T1000 (cell line): ENCODE data around the gene WFIKKN2.

Experiments
- DNase-seq: peaks from one replicate; lab custom pipeline; 2025; ENCODE audit warnings: mixed read lengths; lab: John Stamatoyannopoulos, UW

The WFIKKN2 gene

DNA sequence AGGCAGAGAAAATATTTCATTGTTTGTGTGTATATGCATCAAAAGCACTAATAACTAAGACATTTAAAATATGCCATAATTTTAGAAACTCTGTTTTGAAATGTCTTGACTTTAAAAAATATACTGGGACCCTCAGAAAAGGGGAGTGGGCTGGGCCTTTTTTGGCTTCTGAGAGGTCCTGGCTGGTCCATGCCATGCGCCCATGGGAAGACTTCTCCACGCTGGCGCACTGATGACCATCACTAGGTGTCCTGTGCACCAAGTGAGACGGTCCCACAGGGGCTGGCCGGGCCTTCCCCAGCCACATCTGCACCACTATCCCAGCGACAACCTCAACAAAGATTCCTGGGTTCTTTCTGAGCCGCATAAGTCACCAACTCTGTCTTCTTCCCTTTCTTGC is 27.0 kb upstream of the WFIKKN2 start:
- no peak for DNase-seq

DNA sequence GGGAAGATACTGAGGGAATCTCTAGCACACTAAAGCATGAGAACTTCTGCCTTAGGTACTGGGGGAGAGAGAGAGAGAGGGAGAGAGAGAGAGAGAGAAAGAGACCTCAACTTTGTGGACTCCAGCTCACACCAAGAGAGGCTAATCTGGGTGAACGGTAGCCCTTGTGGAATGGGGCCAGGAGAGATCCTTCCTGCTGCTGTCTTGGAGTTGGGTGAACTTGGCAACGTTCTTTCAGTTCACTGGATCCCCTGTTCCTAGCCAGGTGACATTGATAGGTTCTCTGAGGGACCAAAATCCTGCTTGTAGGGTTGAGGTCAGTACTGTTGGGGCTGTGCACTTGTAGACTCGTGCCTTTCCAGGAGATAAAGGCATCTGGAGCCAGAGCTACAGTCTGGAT is 26.5 kb upstream of the WFIKKN2 start:
- no peak for DNase-seq

DNA sequence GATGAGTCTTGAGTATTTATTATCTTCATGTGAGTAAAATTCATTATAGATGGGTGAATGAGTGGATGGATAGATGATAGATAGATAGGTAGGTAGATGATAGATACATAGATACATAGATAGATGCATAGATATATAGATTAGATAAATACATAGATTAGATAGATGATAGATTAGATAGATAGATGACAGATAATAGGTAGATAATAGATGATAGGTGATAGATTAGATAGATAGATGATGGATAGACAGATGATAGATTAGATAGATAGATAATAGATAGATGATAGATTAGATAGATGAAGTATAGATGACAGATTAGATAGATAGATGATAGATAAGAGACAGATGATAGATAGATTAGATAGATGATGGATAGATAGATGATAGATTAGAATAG is 21.8 kb upstream of the WFIKKN2 start:
- no peak for DNase-seq

GRCh38 chr17:50815400-50815799 is 20.0 kb upstream of the WFIKKN2 start:
- no peak for DNase-seq

GRCh38 chr17:50816271-50816670 is 19.1 kb upstream of the WFIKKN2 start:
- no peak for DNase-seq

DNA sequence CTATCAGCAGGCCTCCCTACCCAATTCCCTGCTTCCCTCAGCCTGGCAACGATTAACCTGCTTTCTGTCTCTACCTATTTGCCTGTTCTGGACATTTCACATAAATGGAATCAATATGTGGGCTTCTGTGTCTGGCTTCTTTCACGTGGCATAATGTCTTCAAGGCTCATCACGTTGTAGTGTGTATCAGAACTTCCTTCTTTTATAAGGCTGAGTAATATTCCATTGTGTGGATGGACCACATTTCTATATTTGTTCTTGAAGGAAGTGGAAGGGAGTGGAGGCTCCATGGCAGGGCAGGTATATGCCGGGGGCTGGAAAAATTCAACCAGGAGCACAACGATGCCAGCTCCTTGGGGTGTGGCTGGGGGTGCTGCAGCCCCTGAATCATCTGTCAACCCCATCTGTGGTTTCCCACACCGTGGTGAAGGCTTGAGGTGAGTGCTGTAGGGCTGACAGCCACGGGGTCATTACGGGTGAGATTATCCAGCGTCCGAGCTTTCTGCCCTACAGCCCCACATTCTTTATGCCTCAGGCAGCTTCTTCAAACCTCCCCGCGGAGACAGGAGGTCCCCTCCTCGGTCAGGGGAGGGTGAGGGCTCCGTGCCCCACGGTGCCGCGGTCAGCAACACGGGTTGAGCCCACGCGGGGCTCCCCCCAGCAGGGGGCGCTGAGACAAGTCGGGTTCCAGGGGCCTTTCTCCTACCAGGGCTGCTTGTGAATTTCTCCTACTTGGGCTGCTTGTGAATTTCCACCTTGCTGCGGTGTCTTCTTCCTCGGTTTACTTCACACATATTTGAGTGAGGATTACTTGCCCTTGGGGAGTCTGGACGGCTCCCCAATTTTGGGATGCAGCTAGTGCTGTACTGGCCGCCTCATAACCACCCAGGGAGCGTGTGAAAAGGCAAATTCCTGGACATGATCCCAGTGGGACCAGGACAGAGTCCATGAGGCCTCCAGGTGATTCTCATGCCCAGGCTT is 18.3 kb upstream of the WFIKKN2 start:
- no peak for DNase-seq

DNA sequence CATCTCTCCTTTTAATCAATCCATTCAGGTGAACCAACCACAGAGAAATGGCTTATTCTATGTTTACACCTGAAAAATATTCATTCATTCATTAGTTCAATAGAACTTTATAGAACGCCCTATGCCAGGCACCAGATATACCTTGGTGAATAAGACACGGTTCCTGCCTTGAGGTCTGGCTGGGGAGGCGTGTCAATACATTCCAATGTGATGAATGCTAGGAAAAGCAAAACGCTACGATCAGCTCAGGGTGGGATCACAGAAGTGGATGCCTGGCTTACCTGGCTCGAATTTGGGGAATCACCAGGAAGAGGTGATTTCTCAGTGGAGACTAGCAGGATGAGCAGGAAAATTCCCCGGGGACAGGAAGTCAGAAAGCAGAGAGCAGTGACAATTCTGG is 17.5 kb upstream of the WFIKKN2 start:
- DNase-seq = no peak

- no peak for DNase-seq
Measured at GRCh38 chr17:50818261-50818660, 17.1 kb upstream of the WFIKKN2 start.

GRCh38 chr17:50818921-50819657 is 16.3 kb upstream of the WFIKKN2 start:
- no peak for DNase-seq

DNA sequence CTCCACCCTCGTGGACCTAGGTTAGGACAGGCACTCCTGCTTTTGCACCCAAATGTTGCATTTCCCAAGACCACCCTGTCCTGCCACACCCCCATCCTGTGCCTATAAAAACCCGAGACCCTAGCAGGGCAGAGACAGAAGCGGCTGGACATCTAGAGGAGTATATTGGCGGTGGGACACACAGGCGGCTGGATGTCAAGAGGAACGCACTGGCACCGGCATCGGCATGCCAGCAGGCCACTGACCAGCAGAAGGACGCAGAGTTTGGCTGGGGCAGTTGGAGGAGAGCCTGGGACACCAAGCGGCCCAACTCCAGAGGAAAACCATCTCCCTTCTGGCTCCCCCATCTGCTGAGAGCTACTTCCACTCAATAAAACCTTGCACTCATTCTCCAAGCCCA is 14.7 kb upstream of the WFIKKN2 start:
- no peak for DNase-seq

GRCh38 chr17:50822550-50822949 is 12.8 kb upstream of the WFIKKN2 start:
- DNase-seq = no peak

DNA sequence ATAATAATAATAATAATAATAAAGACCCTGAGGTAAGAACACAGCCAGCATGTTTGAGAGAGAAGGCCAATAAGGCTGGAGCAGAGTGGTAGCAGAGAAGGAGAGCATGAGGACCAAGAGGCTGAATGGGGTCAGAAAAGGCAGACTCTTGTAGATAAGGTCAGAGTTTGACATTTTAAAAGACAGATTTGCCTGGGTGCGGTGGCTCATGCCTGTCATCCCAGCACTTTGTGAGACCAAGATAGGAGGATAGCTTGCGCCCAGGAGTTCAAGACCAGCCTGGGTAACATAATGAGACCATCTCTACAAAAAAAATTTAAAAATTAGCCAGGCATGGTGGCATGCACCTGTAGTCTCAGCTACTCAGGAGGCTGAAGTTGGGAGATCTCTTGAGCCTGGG is 11.0 kb upstream of the WFIKKN2 start:
- no peak for DNase-seq

DNA sequence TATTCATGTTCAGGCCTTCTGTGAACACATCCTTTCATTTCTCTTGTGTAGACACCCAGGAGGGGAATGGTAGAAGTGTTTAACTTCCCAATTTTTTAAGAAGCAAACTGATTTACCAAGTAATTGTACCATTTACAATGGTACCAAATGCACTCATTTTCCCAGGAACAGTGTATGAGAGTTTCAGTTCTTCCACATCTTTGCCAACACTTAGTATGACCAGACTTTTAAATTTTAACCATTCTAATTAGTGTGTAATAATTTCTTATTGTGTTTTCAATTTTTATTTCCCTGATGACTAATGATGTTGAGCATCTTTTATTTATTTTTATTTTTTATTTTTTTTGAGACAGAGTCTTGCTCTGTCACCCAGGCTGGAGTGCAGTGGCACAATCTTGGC is 10.2 kb upstream of the WFIKKN2 start:
- no peak for DNase-seq

GRCh38 chr17:50828508-50829170 is 6.7 kb upstream of the WFIKKN2 start:
- no peak for DNase-seq

DNA sequence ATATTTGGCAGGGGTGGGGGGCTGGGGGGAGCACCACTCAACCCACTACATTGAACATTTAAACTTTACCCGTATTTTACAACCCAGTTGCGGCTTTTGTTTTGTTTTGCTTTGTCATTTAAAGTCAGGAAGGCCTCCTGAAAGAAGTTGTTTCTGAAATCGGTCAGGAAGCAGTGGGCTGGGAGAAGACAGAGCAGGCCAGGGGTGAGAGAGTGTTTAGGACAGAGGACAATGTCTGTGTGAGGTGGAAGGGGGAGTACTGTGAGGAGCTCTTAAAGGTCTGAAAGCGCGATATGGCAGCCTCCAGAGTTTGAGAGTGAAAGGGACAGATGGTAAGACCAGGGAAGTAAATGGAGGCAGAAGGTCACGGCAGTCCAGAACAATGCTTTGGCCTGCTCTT is 6.1 kb upstream of the WFIKKN2 start:
- no peak for DNase-seq

- DNase-seq = no peak
Measured at GRCh38 chr17:50830352-50830751, 5.0 kb upstream of the WFIKKN2 start.

GRCh38 chr17:50830994-50831393 is 4.4 kb upstream of the WFIKKN2 start:
- no peak for DNase-seq

GRCh38 chr17:50831471-50831928 is 3.9 kb upstream of the WFIKKN2 start:
- DNase-seq = no peak

DNA sequence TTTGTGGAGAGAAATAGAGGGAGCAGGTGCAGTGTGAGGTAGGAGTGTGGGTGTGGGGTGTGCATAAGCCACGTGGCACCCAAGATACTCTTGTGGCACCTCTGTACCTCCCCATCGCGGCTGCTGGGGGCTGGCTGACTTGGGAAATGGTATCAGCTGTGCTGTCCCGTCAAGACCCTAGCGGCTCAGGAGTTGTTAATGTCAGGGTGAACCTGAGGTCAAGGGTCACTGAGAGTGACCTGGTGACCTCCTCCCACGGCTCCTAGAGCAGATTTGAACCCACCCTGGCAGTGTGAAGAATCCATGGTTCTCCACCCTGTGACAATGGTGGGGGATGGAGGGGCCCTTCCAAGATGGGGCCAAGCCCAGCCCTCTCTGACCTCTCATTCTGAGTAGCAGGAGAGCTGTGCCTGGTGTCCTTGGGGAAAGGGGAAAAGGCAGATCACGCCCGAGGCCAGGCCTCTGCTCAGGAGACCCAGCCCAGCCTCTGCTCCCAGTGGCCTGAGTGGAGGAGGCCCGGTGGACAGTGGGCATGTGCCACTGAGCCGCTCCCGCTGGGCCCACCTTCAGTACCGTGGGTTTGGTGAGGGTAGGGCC is 3.0 kb upstream of the WFIKKN2 start:
- DNase-seq = no peak

DNA sequence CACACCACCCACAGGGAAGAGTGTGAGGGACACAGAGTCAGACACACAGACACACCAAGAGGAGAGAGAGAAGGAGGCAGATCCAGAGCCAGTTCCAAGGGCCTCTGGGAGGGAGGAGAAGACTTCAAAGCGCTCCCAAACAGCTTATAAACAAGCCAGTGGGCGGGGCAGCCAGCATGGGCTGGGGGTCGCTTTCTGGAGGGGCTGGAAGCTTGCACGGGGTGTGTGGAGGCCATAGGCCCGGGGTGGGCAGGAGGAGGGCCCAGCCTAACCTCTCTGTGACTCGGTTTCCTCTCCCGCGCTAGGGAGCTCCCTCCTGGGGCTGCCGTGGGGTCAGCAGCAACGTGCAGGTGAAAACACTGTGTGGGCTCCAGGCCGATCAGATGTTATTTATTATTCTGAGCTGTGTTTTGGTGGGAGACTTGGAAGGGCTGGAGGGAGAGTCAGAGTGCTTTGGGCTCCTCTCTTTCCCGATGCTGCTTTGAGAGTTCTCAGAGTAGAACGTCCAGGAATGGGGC is 2.5 kb upstream of the WFIKKN2 start:
- no peak for DNase-seq

DNA sequence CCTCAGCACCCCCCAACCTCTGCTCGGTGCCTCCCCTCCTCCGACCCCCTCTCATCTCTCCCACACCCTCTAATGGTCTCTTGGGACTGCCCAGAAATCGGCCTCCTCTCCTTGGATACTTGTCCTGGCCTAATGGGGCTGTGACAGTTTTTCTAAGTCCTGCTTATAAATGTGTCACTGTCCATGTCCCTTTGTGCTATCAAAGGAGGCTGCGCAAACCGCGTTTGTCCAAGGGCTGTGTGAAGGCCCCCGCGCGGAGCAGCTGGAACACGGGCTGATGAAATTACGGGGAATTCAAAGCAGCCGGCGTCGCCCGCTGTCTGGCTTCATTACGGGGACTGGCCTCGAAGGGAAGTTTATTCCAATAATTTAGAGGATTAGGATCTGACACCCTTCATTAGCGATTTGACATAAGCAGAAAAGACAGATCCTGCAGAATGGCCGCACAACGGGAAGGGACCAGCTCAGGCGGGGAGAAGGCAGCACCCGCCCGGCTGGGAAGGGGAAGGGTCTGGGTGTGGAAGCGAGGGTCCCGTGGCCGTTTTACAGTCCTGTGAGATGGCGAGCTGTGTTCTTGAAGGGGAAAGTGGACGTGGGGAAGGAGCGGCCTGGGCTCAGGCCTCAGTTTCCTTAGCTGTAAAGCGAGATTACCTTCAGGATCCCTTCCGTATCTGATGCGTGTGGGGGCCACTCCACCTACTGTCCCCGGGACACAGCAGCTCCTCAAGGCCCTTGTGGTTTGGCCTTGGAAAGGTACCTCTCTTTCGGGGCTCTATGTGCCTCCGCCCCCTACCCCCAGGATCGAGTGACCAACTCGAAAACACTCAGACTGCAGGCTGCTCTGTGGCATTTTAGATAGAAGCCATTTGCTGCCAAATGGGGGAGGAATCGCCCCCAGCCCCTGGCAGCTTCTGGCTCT is 1.6 kb upstream of the WFIKKN2 start:
- DNase-seq = no peak
